Mesenteric fat pad (tissue), 1 donor: Measurements from ENCODE around the gene SPATS2. TPM values are rescaled to one million over a fixed set of nuclear protein-coding genes. Genes with fewer than 3 reads are reported as not detected.

Experiments used
- DNase-seq: peaks from one replicate; pipeline ENCODE4 v3.0.0-alpha.2; 2020; ENCODE audit warnings: low spot score
- total RNA-seq: library from RNA; stranded (reverse); fragmentation: NEBNext Ultra II Directional; extraction: Animal tissue kit (Norgen Biotek cat#: 25700); gene quantifications from one replicate; pipeline ENCODE4 v1.2.1, GENCODE V29; 2021
- donor health status: DM: yes; HTN: yes; CAD: no.

The SPATS2 gene
- total RNA-seq, 1 donor from 2014 or later = 9.9 TPM

GRCh38 chr12:49335955-49336644 lies 31.2 kb upstream of the SPATS2 start:
- DNase-seq = no peak

GRCh38 chr12:49336645-49337584 lies 30.3 kb upstream of the SPATS2 start, which contains the start of gene C1QL4:
Gene C1QL4, minus strand, starts transcription at chr12:49337188. Its CDS starts 711 bp downstream, at chr12:49336477.
- peak; percentile 95 for DNase-seq

- DNase-seq = peak; percentile 59
Observed at GRCh38 chr12:49338830-49339463, 28.3 kb upstream of the SPATS2 start.

- peak; percentile 78 for DNase-seq
Observed at GRCh38 chr12:49339464-49339861, 27.8 kb upstream of the SPATS2 start.

GRCh38 chr12:49340095-49340870 lies 27.0 kb upstream of the SPATS2 start:
- no peak for DNase-seq

GRCh38 chr12:49340971-49341776 lies 26.1 kb upstream of the SPATS2 start:
- peak; percentile 69 for DNase-seq

GRCh38 chr12:49341777-49342065 lies 25.5 kb upstream of the SPATS2 start:
- no peak for DNase-seq

GRCh38 chr12:49342066-49342913 lies 25.0 kb upstream of the SPATS2 start:
- peak; percentile 94 for DNase-seq

- peak; percentile 85 for DNase-seq
Observed at GRCh38 chr12:49342914-49343731, 24.1 kb upstream of the SPATS2 start.

- no peak for DNase-seq
Observed at GRCh38 chr12:49344486-49345050, 22.7 kb upstream of the SPATS2 start.

GRCh38 chr12:49345051-49345824 lies 22.0 kb upstream of the SPATS2 start:
- DNase-seq = peak; percentile 83

- DNase-seq = peak; percentile 84
Observed at GRCh38 chr12:49345825-49346658, 21.2 kb upstream of the SPATS2 start.

- peak; percentile 53 for DNase-seq
Observed at GRCh38 chr12:49346659-49347310, 20.5 kb upstream of the SPATS2 start, which contains the start of gene DNAJC22. Gene DNAJC22, plus strand, starts transcription at chr12:49346888. Its CDS starts 1,985 bp downstream, at chr12:49348873.

- peak; percentile 93 for DNase-seq
Observed at GRCh38 chr12:49347311-49348193, 19.7 kb upstream of the SPATS2 start.

- DNase-seq = peak; percentile 68
Observed at GRCh38 chr12:49348781-49349180, 18.5 kb upstream of the SPATS2 start.
